NCI-H1930 (cell line): Measurements from ENCODE around the gene COL4A2.

Experiments used
- DNase-seq, 2 experiments: peaks; one replicate each; lab custom pipeline; 2025; lab: John Stamatoyannopoulos, UW

The COL4A2 gene

DNA sequence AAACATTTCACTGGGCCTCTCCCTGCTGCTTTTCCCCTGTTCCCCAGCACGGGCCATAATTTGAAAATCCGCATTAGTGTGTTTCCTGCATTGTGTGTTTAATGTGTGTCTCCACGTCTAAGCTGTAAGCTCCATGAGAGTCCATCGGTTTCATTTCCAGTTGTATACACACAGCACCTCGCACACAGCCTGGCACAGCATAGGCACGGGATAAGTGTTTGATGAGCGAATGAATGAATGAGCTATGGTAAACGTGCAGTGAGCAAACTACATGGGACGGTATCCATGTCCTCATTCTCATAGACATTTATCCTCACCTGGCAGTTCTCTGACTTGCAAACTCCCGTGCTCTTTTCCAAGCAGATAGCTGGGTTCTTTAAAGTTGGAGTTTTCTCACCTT lies 148.4 kb downstream of the COL4A2 start:
- no peak for DNase-seq

DNA sequence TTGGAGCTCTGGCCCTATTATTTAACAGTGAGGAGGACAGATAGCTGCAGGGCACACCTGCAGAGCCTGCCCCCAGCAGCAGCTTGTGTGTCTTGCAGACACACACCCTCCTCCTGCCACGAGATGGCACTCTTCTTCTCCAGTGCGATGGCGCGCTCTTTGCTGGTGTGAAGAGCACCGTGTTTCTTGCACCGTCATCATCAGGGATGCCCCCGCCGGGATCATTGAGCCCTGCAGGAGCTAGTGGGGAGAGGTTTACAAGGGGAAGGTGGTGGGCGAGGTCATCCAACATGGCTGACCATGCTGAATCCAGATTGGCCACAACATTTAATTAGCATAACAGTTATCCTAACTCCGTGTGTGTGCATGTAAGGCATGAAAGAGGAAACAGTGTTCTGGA lies 148.9 kb downstream of the COL4A2 start:
- peak; percentile 86 to 89 for DNase-seq

DNA sequence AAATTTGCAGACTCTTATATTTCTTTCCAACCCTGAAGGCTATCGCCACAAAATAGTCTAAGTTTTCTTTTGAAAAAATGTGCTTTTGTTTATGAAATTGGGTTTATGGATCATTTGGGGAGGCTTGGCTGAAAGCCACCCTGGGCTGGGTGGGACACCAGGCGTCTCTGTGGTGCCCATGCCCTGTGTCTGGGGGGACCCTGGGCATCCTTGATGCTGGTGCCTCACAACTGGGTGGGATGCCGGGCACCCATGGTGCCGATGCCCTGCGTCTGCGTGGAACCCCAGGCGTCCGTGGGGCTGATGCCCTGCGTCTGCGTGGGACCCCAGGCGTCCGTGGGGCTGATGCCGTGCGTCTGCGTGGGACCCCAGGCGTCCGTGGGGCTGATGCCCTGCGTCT lies 149.5 kb downstream of the COL4A2 start:
- no peak for DNase-seq

DNA sequence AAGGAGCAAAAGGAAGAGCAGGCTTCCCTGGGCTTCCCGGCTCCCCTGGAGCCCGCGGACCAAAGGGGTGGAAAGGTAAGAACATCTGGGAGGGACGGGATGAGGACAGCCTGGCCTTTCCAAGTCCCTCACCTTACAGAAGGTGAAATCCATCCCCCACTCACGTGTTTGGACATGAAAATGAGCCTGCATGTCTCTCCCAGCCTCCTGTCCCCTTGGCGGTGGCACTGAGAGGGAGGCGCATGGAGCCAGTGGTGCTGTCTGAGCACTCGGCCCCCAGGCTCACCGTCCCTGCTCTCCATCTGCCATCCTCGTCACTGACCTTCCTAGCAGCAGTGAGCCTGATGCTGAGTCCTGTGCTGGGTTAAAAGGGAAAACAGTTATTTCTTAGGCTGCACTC lies 150.3 kb downstream of the COL4A2 start:
- DNase-seq, result no peak

DNA sequence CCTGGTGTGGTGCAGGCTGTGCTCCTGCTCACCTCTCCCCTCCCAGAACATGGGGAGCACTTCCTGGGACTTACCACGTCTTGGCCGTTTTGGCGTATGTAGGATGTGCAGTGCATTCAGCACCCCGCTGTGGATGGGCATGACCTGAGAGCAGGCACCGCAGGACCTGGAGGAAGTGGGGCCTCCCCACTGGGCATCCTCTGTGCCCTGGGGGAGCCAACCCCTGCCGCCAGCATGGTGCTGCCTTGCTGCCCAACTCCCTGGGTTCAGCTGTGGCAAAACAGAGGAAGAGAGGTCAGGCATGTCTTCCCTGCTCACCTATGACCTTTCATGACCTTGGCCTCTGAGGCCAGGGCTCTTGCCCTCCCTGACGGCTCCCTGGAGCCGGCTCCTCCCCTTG lies 150.9 kb downstream of the COL4A2 start:
- DNase-seq, result no peak

DNA sequence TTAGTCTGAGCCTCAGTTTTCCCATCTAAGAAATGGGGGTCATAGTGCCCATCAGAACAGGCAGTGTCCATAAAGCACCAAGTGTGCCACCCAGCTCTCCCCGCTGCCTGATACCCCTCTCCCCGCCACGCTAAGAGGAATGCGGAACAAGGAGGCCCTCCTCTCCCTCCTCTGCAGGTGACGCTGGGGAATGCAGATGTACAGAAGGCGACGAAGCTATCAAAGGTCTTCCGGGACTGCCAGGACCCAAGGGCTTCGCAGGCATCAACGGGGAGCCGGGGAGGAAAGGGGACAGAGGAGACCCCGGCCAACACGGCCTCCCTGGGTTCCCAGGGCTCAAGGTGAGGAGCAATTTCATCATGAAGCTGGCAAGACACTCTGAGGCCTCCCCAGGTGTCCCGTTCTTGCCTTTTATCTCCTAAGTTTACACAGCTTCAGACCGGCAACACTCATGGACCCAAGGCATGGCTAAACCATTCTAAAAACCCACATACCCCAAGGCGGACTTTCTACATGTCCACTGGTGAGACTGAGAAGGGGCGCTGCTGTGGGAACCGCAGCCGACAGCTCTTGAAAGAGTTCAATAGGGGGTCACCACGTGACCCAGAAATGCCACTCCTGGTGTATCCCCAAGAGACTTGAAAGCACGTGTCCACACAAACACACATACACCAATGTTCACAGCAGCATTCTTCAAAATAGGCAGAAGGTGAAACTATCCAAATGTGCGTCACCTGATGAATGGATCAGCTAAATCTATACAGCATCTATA lies 151.7 kb downstream of the COL4A2 start:
- no peak for DNase-seq

DNA sequence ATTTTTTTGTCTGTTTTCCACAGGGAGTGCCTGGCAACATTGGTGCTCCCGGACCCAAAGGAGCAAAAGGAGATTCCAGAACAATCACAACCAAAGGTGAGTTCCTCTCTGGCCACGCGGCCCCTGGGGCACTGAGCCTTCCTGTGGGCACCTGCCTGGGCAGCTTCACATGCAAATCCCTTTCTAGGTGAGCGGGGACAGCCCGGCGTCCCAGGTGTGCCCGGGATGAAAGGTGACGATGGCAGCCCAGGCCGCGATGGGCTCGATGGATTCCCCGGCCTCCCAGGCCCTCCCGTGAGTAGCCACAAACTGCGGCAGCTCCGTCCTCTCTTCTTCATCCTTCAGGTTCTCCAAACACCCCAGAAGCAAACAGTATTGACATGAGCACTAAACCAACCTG lies 155.0 kb downstream of the COL4A2 start:
- no peak for DNase-seq

DNA sequence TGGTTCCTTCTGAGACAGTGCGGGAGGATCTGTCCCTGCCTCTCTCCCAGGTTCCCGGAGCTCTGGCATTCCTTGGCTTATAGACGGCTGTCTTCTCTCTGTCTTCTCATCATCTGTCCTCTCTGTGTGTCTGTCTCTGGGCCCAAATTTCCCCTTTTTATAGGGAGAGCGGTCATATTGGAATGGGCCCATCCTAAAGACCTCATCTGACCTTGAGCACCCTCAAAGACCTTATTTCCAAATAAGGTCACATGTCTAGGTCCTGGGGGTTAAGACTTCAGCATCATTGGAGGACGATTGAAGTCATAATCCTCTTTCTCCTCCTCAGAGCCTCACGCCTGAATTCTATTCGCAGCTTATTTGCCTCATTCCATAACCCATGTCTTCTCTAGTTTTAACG lies 156.1 kb downstream of the COL4A2 start:
- no peak for DNase-seq

DNA sequence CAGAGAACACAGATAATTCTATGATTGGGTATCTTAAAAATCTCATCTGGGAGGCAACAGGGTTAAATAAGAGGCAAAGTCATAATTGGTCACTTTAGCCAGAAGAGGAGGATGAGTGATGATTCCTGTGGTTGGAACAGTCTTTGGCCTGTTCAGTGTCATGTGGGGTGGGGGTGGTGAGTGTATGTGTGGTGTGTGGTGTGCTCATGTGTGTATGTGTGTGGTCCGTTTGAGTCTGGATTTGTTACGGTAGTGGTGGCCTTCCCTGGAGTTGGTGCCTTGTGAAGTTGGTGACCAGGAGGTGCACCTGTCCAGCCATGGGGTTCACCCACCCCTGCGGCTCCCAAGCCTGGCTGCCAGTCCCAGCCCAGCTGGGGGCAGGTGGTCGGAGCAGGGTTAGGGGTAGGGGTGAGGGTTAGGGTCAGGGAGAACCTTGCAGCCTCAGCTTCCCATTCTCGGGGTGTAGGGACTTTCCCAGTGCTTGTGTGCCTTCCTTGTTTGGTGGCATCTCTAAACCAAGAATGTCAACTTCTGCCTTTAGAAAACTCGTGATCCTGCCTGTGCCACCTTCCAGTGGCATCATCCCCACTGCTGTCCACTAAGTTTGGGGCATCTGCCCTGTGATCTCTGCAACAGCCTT lies 156.9 kb downstream of the COL4A2 start:
- DNase-seq, result no peak

DNA sequence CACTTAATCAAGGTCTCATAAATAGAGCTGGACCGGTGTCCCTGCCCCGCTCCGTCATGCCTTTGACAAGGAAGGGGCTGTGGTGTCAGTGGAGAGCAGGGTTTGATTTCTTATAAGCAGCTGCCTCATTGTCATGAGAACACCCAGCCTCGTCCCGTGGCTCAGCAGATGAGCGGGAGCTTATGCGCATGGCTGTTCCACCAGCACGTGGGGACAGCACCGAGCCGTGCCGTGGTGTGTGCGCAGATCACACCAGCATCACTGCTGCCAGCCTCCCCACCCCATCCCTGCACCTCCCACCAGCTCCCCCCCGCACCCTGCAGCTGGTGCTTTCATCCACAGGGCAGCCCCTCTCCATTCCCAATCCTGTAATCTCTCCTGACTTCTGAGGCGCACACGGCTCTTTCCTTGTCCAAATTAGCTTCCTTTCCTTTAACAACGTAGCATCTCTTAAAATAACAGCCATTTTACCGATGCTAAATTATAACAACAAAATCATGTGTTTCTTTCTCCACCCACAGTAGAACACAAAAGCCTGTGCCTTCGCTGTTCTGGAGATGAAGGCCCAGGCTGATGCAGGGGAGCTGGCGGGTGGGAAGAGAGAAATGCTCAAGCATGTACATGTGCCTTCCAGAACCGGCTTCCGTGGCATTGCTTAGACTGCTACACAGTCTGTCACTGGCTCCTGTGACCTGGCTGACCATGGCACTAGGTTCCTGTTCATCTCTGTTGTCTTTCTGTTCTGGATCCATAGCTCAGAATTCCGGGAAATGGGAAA lies 157.7 kb downstream of the COL4A2 start:
- DNase-seq, result no peak

DNA sequence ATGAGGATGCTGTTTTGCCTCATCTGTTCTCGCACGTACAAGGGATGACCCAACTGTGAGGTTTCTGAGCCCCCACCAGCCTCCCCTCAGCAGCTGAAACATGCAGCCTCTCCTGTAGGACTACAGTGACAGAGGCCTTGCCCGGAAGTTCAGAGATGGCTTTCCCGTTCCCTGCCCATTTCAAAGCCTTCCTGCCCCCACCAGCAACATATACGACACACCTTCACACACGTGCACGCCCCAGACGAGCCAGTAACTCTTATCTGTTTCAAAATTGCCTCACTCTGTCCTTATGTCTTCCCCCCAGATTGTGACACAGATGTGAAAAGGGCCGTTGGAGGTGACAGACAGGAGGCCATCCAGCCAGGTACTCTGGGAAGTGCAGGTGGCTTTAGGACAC lies 158.6 kb downstream of the COL4A2 start:
- no peak for DNase-seq

DNA sequence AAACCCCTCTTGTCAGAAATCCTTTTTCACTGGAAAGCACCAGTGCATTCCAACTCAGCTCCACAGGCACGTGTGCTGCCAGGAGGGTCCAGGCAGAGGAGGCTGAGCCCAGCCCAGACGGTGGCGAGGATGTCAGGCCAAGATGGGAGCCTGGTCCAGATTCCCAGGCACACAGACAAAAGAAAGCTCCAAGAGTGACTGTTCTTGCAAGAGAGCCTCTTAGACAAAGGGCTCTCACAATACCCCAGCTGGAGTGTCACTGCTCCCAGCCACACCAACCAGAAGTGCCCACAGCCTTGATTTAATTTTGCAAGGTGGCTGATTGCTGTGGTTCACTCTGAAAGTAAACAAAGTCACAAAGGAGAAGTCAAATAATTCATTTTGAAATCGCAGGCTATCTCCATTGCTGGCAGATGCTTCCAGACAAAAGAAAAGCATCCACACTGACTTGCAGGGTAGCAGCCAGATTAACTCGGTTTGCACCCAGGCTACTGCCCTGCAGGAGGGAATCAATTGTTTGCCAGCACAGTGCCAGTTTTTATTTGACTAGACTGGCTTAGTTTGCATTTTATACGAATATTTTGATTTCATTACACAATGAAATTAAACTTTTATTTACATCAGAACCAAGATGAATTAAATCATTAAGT lies 159.3 kb downstream of the COL4A2 start:
- DNase-seq, result peak in 1 of 2 experiments; percentile 23

DNA sequence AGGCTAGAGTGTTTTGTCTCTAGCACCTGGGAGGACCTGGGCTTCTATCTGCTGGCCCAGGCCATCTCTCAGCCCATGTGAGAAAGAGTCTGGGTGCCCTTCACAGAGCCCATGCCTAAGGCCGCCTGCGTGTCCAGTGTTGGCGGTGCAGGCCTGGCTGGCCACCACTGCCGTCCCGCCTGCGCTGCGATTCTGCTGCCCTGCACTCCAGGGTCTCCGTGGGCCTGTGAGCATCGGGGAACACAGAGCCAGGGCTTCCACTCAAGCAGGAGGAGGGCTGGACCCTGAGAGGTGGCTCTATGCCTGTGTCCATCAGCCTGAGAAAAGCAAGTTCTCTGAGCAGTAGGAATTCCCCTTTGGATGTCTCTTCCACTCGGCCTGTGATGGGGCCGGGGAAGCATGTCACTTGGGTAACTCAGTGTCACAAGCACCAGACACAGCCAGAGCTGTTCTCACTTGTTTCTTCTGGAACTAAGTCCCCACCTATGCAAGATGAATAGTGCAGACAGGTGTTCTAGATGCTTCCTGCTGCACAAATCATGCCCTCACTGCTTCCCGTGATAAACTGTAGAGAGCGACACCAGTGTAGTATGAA lies 160.5 kb downstream of the COL4A2 start:
- DNase-seq, result no peak

DNA sequence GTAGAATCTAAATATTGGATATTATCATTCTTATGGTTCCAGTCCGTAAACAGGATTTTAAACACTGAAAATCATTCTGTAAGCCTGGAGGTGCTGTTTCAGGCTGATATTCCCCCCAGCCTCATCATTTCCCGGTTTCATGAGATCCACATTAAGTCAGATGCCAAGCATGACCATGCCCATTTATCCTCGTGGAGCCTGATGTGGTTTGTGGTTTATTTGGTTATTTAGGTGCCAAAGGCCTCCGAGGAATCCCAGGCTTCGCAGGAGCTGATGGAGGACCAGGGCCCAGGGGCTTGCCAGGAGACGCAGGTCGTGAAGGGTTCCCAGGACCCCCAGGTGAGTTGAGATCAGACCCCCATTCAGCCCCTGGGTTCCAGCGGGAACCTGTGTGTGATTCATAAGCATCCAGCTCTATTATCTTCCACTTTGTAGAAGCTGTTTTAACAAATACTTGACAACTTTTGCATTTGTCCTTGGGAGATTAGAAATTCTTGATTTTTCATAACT lies 162.0 kb downstream of the COL4A2 start:
- DNase-seq, result no peak

DNA sequence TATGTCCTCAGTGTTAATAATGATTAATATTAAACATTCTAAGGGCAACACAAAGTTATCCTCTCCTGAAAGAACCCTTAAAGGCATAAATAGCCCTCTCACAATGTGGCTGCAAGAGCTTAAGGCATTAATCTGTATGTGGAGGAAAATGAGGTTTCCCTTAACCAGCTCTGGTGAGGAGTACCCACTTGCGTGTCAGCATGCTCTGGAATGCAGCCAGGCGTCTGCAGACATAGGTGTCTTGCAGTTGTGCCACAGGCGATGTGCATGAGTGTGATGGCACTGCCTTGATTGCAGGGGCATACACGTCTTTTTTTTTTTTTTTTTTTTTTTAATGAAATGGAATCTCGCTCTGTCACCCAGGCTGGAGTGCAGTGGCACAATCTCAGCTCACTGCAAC lies 162.5 kb downstream of the COL4A2 start:
- DNase-seq, result no peak

DNA sequence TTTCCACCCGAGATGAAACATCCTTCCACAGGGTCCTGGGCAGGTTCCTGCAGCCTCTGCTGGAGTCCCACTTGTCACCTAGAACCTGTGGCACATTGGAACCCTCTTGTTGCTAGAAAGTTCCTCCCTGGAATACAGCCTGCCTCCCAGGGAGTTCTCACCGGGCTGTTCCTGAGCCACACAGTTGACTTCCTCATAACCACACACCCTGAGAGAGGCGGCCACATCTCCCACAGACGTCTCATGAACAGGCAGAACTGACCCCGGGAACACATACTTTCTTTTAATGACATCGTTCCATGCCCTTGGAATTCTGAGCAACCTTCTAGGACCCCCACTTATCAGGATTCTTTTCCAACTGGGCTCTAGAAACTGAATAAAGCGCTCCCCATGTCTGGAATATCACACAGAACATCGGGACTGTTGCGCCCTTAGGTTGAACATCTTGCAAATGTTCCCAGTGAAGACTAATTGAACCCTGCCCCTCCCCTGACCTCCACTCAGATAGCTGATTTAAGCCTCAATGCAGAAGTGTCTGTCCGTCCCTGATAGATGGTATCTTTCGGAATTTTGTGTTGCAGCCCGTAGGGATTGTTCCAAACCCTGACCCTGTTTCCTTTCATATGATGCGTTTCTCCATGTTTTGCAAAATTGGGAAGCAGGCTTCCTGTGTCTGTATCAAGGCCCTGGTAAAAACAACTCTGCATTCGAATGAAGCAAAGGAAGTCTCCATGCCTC lies 163.4 kb downstream of the COL4A2 start:
- no peak for DNase-seq

DNA sequence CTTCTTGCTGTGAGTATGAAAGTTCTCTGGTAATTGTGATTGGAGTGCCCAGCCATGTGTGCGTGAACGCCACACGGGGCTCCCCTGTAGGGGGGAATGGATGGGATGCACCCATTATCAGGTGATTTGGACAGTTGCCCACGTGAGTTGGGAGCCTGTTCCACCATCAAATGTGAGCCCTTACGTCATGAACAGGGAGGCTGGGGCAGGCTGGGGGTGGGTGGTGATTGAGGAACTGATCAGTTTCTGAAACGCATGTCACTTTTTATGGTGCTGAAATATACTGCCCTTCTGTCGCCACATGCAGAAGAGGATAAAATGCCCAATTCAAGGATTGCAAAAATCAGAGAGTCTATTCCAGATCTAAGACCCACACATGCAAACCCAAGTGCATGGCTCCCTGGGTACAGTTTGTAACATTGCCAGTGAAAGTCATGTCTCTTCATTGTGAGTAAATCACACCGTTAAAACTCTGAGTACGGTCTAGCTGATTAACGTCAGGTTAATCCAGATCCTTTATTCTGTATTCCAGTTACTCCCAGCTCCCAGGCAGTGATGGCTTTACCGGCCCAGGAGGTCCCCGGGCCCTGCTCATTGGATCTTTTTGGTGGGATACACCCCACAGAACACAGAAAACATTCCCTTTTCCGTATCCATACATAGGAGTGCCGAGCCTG lies 164.2 kb downstream of the COL4A2 start:
- no peak for DNase-seq

DNA sequence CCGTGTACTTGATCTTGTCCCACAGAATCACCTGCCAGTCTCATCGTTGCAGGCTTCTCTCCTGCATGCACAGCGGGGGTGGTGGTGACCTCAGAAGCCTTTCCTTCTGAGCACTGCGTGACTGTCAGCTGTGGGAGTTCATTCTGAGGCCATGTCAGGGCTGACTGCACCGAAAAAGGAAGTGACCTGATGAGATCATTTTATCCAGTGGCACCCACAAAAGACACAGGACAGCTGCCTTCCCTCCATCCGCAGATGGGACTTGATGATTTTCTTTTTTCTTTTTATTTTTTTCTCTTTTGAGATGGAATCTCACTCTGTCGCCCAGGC lies 164.7 kb downstream of the COL4A2 start:
- no peak for DNase-seq

DNA sequence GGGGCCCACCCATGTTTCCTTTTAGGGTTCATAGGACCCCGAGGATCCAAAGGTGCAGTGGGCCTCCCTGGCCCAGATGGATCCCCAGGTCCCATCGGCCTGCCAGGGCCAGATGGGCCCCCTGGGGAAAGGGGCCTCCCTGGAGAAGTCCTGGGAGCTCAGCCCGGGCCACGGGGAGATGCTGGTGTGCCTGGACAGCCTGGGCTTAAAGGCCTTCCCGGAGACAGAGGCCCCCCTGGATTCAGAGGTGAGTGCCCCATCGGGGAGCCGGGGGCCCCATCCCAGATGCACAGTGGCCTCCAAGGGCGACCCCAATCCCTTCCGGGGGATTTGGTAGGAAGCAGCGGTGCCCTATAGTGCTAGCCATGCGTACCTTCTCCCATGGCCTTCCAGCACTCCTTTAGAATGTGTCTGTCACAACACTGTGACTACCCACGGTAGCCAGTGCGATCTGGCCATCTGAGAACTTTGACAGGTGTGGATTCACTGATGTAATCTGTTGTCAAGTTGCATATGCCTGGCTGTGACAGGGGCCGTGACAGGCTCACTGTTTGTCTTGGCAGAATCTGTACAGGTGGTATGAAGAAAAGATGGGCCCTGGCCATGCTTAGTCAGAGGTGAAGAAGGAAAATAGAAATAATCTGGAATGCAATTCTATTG lies 165.9 kb downstream of the COL4A2 start:
- DNase-seq, result no peak

DNA sequence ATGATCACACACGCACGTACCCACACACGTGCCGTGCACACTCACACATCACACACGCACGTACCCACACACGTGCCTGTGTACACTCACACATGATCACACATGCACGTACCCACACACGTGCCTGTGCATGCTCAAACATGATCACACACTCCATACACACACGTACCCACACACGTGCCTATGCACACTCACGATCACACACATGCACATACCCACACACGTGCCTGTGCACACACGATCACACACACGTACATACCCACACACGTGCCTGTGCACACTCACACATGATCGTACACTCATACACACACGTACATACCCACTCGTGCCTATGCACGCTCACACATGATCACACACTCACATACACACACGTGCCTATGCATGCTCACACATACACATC lies 167.6 kb downstream of the COL4A2 start:
- DNase-seq, result no peak
